Activated CD4-positive, alpha-beta memory T cell treated with anti-CD3 and anti-CD28 coated beads for 36 hours (primary cell): ENCODE data around the gene RIC1. TPM values are rescaled to one million over a fixed set of nuclear protein-coding genes. Genes with fewer than 3 reads are reported as not detected.
A peak's percentile ranks its signal among the peaks of the same experiment; 100 is the strongest.
"Not testable (repeated sequence)": the region's sequence is repeated elsewhere in the genome, so short reads cannot be mapped to it uniquely, and the experiment has no call there.

Experiments used
- CTCF ChIA-PET: fragments of 350-600 bp; sonication (Branson Sonifier 250); formaldehyde crosslinking; loops from one replicate; lab custom pipeline; 2021; ENCODE audit warnings: antibody characterized with exemption, inconsistent platforms; lab: Charles Lee
- POLR2A ChIA-PET: fragments of 350-600 bp; sonication (Branson Sonifier 250); formaldehyde crosslinking; loops from one replicate; lab custom pipeline; 2021; ENCODE audit warnings: antibody characterized with exemption; lab: Charles Lee
- DNase-seq: peaks from one replicate; pipeline ENCODE4 v3.0.0-alpha.2; 2020
- H3K27ac Mint-ChIP-seq: one replicate; pipeline ENCODE4 v1.8.0; 2021; ENCODE audit warnings: mixed read lengths
- H3K27me3 Mint-ChIP-seq: one replicate; pipeline ENCODE4 v1.8.0; 2021; ENCODE audit warnings: mixed read lengths
- H3K36me3 Mint-ChIP-seq: one replicate; pipeline ENCODE4 v1.8.0; 2021; ENCODE audit warnings: mixed read lengths
- H3K4me1 Mint-ChIP-seq: one replicate; pipeline ENCODE4 v1.8.0; 2021; ENCODE audit warnings: low read depth, mixed read lengths
- H3K4me3 Mint-ChIP-seq: one replicate; pipeline ENCODE4 v1.8.0; 2021; ENCODE audit warnings: mild to moderate bottlenecking, mixed read lengths
- H3K9me3 Mint-ChIP-seq: one replicate; pipeline ENCODE4 v1.8.0; 2021; ENCODE audit warnings: mixed read lengths
- intact Hi-C: fragments of 100-400 bp; cut with micrococcal nuclease; formaldehyde crosslinking; loops from one replicate; pipeline ENCODE4 v1.15.1; 2023
- total RNA-seq, 2 experiments: library from RNA; stranded (reverse); gene quantifications; one replicate each; pipeline ENCODE4 v1.2.3, GENCODE V29; 2021

RIC1 gene
- 10 to 100 TPM; 14.1 to 15.0 TPM for total RNA-seq

DNA sequence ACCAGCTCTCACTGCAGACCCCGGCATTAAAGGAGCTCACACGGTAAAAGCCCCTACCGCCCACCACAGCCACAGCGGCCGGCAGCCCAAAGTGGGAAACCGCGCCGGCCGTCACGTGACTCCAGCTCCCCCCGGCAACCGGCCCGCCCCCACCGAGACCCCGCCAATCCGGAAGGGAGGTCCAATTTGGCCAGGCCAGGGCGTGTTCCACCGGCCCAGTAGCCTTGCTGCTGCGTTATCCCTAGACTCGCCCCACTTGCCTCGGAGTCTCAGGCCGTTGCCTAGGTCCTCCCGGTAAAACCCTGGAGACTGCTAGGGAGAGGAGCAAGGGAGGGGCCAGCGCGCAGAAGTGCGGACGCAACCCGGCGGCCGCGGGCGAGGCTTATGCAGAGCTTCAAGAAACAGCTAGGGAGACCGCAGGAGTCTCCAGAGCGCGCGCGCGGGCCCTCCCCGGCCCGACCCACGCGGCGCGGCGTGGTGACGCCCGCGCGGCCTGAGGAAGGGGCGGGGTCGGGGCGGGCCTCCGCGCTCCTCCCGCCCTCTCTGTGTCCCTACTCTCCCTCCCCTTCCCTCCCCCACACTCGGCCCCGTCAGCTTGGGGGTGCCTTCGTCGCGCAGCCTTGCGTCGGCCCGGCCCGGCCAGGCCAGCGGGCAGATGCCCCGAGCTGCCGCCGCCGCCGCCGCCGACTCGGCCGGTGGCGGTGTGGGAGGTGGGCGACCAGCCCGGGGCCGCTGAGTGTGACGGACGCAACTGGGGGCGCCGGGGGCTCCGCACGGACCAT lies at the start of gene RIC1:
TSS of gene RIC1 (plus strand) at position 578 of the 782 bp plus-strand sequence. CDS start at position 781, 203 bp downstream.
- ChIA-PET CTCF (interaction anchor here (0.6 to 1.5 kb wide), 8 partner anchors 16 to 836 kb away, joined by 3 to 7 read pairs (median 4); partner anchors contain the start of genes CD274, ERMP1, PLGRKT and RCL1), POLR2A (interaction anchor here (0.6 to 2.4 kb wide), 11 partner anchors 20 to 797 kb away, joined by 3 to 16 read pairs (median 3); partner anchors contain the start of genes CD274, ERMP1, JAK2 and PLGRKT)
- peak; percentile 94 for DNase-seq
- Mint-ChIP-seq H3K27ac (peak within 1 kb of the TSS; percentile 100), H3K36me3 (peaks cover 7% of the 10 kb centered on the region), H3K9me3 (no peaks in the 10 kb centered on the region), H3K27me3 (no peaks in the 10 kb centered on the region), H3K4me3 (peak within 1 kb of the TSS; percentile 98), H3K4me1 (peaks cover 62% of the 10 kb centered on the region)
- intact Hi-C loops = loop anchor here (1.0 to 5.0 kb wide), 10 partner anchors 20 to 951 kb away; partner anchors contain the start of genes CD274, CDC37L1, ERMP1 and UHRF2

DNA sequence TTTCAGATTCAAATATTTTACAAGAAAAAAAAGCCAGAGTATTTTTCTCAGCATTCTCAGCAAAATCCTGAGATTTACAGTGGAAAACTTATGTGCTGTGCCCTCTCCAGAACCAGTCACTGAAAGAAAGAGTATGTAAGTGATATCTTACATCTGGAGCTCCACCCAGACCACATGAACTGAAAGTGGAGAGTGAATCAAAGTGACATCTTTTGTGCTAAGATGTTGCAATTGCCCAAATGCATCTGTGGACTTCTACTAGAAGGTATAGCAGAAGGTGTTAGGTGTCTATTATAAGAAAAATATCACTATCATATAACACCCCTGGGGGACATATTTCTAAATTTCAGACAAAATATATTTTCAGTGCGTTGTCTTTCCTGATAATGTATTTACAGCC lies 49.0 kb upstream of the RIC1 start:
- peaks cover 4% of the 10 kb centered on the region for H3K9me3 Mint-ChIP-seq
- DNase-seq = no peak
- intact Hi-C loops = loop anchor here (1.0 to 10.0 kb wide), 4 partner anchors 13 to 835 kb away; partner anchors contain the start of genes AK3 and RLN2
- H3K27ac Mint-ChIP-seq = no peak overlapping the region
- ChIA-PET CTCF (interaction anchor here (0.6 to 2.3 kb wide), 2 partner anchors 10 to 406 kb away, joined by 3 to 6 read pairs; no protein-coding TSS in a partner anchor), POLR2A (interaction anchor here (2.0 kb wide), 1 partner anchor 121 kb away, joined by 5 read pairs; no protein-coding TSS in a partner anchor)
- no peak overlapping the region for H3K4me3 Mint-ChIP-seq
- peaks cover 47% of the 10 kb centered on the region for H3K4me1 Mint-ChIP-seq
- H3K36me3 Mint-ChIP-seq = peaks cover 2% of the 10 kb centered on the region
- no peaks in the 10 kb centered on the region for H3K27me3 Mint-ChIP-seq

GRCh38 chr9:5580650-5581049 lies 48.3 kb upstream of the RIC1 start:
- no peaks in the 10 kb centered on the region for H3K36me3 Mint-ChIP-seq
- no peaks in the 10 kb centered on the region for H3K27me3 Mint-ChIP-seq
- ChIA-PET CTCF (interaction anchor here (1.1 to 2.3 kb wide), 2 partner anchors 9 to 394 kb away, joined by 3 to 6 read pairs; no protein-coding TSS in a partner anchor), POLR2A (no interaction called here)
- intact Hi-C loops = loop anchor here (10.0 kb wide), 2 partner anchors 276 to 836 kb away; partner anchors contain the start of genes AK3 and RLN2
- DNase-seq = no peak
- no peak overlapping the region for H3K4me3 Mint-ChIP-seq
- peaks cover 51% of the 10 kb centered on the region for H3K4me1 Mint-ChIP-seq
- H3K27ac Mint-ChIP-seq = no peak overlapping the region
- H3K9me3 Mint-ChIP-seq = peaks cover 4% of the 10 kb centered on the region

DNA sequence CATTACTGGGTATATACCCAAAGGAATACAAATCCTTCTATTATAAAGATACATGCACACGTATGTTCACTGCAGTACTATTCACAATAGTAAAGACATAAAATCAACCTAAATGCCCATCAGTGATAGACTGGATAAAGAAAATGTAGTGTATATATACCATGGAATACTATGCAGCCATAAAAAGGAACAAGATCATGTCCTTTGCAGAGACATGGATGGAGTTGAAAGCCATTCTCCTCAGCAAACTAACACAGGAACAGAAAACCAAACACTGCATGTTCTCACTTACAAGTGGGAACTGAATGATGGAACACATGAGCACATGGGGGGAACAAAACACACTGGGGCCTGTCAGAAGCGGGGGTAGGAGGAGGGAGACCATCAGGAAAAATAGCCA lies 47.2 kb upstream of the RIC1 start:
- CTCF ChIA-PET = interaction anchor here (2.3 kb wide), 1 partner anchor 8 kb away, joined by 6 read pairs; no protein-coding TSS in a partner anchor
- H3K4me3 Mint-ChIP-seq, DNase-seq, H3K27me3 Mint-ChIP-seq, H3K27ac Mint-ChIP-seq, H3K36me3 Mint-ChIP-seq, H3K9me3 Mint-ChIP-seq, POLR2A ChIA-PET: not testable (repeated sequence)
- H3K4me1 Mint-ChIP-seq = peaks cover 61% of the 10 kb centered on the region
- intact Hi-C loops = loop anchor here (10.0 kb wide), 2 partner anchors 277 to 837 kb away; partner anchors contain the start of genes AK3 and RLN2

GRCh38 chr9:5582835-5583195 lies 46.1 kb upstream of the RIC1 start:
- POLR2A ChIA-PET = interaction anchor here (0.8 to 1.9 kb wide), 4 partner anchors 64 to 145 kb away, joined by 3 to 9 read pairs (median 4); partner anchors contain the start of genes CD274 and PLGRKT
- Mint-ChIP-seq H3K9me3 (peaks cover 4% of the 10 kb centered on the region), H3K27me3 (no peaks in the 10 kb centered on the region), H3K4me1 (peaks cover 66% of the 10 kb centered on the region), H3K36me3 (no peaks in the 10 kb centered on the region), H3K27ac (peak overlapping the region; percentile 80), H3K4me3 (no peak overlapping the region)
- peak; percentile 61 for DNase-seq
- CTCF ChIA-PET = interaction anchor here (0.9 to 2.2 kb wide), 6 partner anchors 13 to 139 kb away, joined by 3 to 15 read pairs (median 4); partner anchors contain the start of gene CD274
- intact Hi-C loops = loop anchor here (1.0 to 10.0 kb wide), 3 partner anchors 278 to 838 kb away; partner anchors contain the start of genes AK3 and RLN2

DNA sequence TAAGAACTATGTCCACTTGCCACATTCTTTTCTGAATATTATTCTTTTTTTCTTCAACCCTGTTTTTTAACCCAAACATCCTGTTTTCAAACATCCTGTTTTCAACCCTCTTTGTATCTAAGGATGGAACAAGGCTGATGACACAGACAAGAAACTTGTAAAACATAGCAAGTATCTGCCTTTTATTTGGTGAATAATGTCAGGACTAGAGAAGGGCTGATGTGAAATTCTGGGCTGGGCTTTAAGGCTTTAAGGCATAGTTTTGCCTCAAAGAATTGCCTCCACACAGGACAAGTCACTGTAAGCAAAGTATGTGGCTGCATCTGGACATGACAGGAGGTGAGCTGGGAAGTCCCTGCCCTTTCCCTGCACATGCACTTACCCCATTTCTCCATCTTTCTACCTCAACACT lies 42.5 kb upstream of the RIC1 start:
- Mint-ChIP-seq H3K4me1 (peaks cover 53% of the 10 kb centered on the region), H3K9me3 (peaks cover 4% of the 10 kb centered on the region), H3K27me3 (no peaks in the 10 kb centered on the region), H3K36me3 (no peaks in the 10 kb centered on the region), H3K27ac (peak overlapping the region; percentile 95), H3K4me3 (no peak overlapping the region)
- intact Hi-C loops = loop anchor here (1.0 to 10.0 kb wide), 9 partner anchors 28 to 842 kb away; partner anchors contain the start of genes AK3, CD274, RCL1 and RIC1
- DNase-seq = peak; percentile 46
- ChIA-PET POLR2A (interaction anchor here (1.3 to 3.1 kb wide), 5 partner anchors 76 to 149 kb away, joined by 3 to 26 read pairs (median 8); partner anchors contain the start of genes CD274, PDCD1LG2 and PLGRKT), CTCF (interaction anchor here (0.9 to 4.1 kb wide), 10 partner anchors 14 to 401 kb away, joined by 3 to 63 read pairs (median 6); partner anchors contain the start of genes CD274 and INSL6)

GRCh38 chr9:5587024-5587423 lies 41.9 kb upstream of the RIC1 start:
- ChIA-PET POLR2A (interaction anchor here (0.7 to 3.1 kb wide), 9 partner anchors 42 to 745 kb away, joined by 3 to 26 read pairs (median 5); partner anchors contain the start of genes CD274, PDCD1LG2, PLGRKT and RIC1), CTCF (interaction anchor here (1.2 to 4.1 kb wide), 9 partner anchors 14 to 401 kb away, joined by 3 to 63 read pairs (median 10); partner anchors contain the start of genes CD274 and INSL6)
- intact Hi-C loops = loop anchor here (1.0 to 10.0 kb wide), 7 partner anchors 42 to 842 kb away; partner anchors contain the start of genes AK3, PDCD1LG2, PLGRKT and RIC1
- peak overlapping the region; percentile 95 for H3K27ac Mint-ChIP-seq
- H3K9me3 Mint-ChIP-seq = no peaks in the 10 kb centered on the region
- no peaks in the 10 kb centered on the region for H3K27me3 Mint-ChIP-seq
- H3K4me3 Mint-ChIP-seq = no peak overlapping the region
- no peaks in the 10 kb centered on the region for H3K36me3 Mint-ChIP-seq
- peaks cover 50% of the 10 kb centered on the region for H3K4me1 Mint-ChIP-seq
- peak; percentile 85 for DNase-seq

GRCh38 chr9:5592231-5592630 lies 36.7 kb upstream of the RIC1 start:
- DNase-seq = no peak
- CTCF ChIA-PET = interaction anchor here (0.6 to 1.5 kb wide), 4 partner anchors 8 to 406 kb away, joined by 3 to 9 read pairs (median 3); no protein-coding TSS in a partner anchor
- H3K27me3 Mint-ChIP-seq = no peaks in the 10 kb centered on the region
- H3K4me3 Mint-ChIP-seq = no peak overlapping the region
- intact Hi-C loops = no loop called here
- POLR2A ChIA-PET = interaction anchor here (0.6 kb wide), 1 partner anchor 415 kb away, joined by 4 read pairs; no protein-coding TSS in a partner anchor
- H3K9me3 Mint-ChIP-seq = no peaks in the 10 kb centered on the region
- H3K27ac Mint-ChIP-seq = no peak overlapping the region
- no peaks in the 10 kb centered on the region for H3K36me3 Mint-ChIP-seq
- peaks cover 31% of the 10 kb centered on the region for H3K4me1 Mint-ChIP-seq

GRCh38 chr9:5592904-5593303 lies 36.0 kb upstream of the RIC1 start:
- no peaks in the 10 kb centered on the region for H3K27me3 Mint-ChIP-seq
- POLR2A ChIA-PET = no interaction called here
- no peaks in the 10 kb centered on the region for H3K36me3 Mint-ChIP-seq
- no peak overlapping the region for H3K27ac Mint-ChIP-seq
- CTCF ChIA-PET = interaction anchor here (0.8 kb wide), 1 partner anchor 403 kb away, joined by 3 read pairs; no protein-coding TSS in a partner anchor
- peaks cover 25% of the 10 kb centered on the region for H3K4me1 Mint-ChIP-seq
- no peak for DNase-seq
- no peaks in the 10 kb centered on the region for H3K9me3 Mint-ChIP-seq
- H3K4me3 Mint-ChIP-seq = no peak overlapping the region
- intact Hi-C loops = no loop called here

DNA sequence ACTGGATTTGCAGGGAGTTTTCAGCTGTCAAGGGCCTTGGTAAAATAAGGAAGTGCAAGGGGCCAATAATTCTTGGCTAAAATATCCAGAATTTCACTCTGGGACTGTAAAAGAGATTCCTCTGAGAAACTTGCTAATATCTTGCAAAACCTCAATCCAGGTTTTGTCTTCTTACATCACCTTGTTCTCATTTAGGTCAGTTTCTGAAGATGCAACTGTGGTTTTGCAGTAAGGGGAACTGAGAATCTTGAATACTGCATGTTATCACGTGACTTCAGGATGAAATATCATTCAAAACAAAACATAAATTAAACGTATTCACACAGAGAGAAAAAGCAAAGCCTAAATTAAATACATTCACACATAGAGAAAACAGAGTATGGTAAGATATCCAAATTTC lies 35.0 kb upstream of the RIC1 start:
- CTCF ChIA-PET = no interaction called here
- H3K27me3 Mint-ChIP-seq = no peaks in the 10 kb centered on the region
- no peak overlapping the region for H3K4me3 Mint-ChIP-seq
- peaks cover 23% of the 10 kb centered on the region for H3K4me1 Mint-ChIP-seq
- intact Hi-C loops = no loop called here
- POLR2A ChIA-PET = no interaction called here
- no peaks in the 10 kb centered on the region for H3K36me3 Mint-ChIP-seq
- no peak overlapping the region for H3K27ac Mint-ChIP-seq
- H3K9me3 Mint-ChIP-seq = no peaks in the 10 kb centered on the region
- DNase-seq = no peak

DNA sequence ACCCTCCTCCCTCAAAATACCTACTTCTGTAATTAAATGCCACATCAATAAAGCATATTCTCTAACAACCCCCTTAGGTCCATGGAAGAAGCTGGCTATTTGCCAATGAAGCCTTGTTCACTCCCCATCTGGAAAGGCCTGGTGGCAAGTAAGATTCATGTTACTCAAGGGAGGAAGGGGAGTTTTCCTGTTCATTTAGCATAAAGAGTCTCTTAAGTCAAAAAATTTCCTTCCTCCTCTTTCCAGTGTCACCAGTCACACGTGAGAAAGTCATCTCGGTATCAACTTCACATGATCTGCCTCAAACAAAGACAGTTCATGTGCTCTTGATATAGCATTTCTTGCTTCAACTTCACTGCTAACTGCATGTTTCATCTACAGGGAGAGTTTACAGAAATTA lies 32.7 kb upstream of the RIC1 start:
- Mint-ChIP-seq H3K4me1 (peaks cover 16% of the 10 kb centered on the region), H3K27me3 (no peaks in the 10 kb centered on the region), H3K4me3 (no peak overlapping the region), H3K9me3 (no peaks in the 10 kb centered on the region), H3K36me3 (no peaks in the 10 kb centered on the region), H3K27ac (no peak overlapping the region)
- no peak for DNase-seq
- intact Hi-C loops = no loop called here
- ChIA-PET POLR2A (interaction anchor here (1.2 kb wide), 1 partner anchor 32 kb away, joined by 3 read pairs; no protein-coding TSS in a partner anchor), CTCF (interaction anchor here (1.0 to 2.3 kb wide), 4 partner anchors 9 to 410 kb away, joined by 3 to 10 read pairs (median 6); partner anchors contain the start of gene CD274)
